Endometrial microvascular endothelial cells (primary cell): ENCODE results near the gene DOK7. TPM values are rescaled to one million over a fixed set of nuclear protein-coding genes. Genes with fewer than 3 reads are reported as not detected.
"Not testable (repeated sequence)": the region's sequence is repeated elsewhere in the genome, so short reads cannot be mapped to it uniquely, and the experiment has no call there.

Experiments used
- in situ Hi-C: cut with HindIII; loops from 2 replicates; pipeline ENCODE4 v1.10.0; 2017; ENCODE audit warnings: low sequenced_read_pairs, low pct_unique_long_range_greater_than_20kb; ENCODE audit errors: inconsistent ontology term
- total RNA-seq: library from RNA; depleted of rRNA; stranded (reverse); fragments of >200 nt; gene quantifications from one replicate; pipeline ENCODE4 v1.2.3, GENCODE V29; 2015; ENCODE audit errors: inconsistent ontology term

Gene DOK7
- total RNA-seq, 1 donor from 2014 or later = not detected

DNA sequence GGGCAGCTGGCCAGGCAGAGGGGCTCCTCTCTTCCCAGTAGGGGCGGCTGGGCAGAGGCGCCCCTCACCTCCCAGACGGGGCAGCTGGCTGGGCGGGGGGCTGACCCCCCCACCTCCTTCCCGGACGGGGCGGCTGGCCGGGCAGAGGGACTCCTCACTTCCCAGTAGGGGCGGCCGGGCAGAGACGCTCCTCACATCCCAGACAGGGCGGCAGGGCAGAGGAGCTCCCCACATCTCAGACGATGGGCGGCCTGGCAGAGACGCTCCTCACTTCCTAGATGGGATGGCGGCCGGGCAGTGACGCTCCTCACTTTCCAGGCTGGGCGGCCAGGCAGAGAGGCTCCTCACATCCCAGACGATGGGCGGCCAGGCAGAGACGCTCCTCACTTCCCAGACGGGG is 75.8 kb downstream of the DOK7 start:
- in situ Hi-C loops = not testable (repeated sequence)

DNA sequence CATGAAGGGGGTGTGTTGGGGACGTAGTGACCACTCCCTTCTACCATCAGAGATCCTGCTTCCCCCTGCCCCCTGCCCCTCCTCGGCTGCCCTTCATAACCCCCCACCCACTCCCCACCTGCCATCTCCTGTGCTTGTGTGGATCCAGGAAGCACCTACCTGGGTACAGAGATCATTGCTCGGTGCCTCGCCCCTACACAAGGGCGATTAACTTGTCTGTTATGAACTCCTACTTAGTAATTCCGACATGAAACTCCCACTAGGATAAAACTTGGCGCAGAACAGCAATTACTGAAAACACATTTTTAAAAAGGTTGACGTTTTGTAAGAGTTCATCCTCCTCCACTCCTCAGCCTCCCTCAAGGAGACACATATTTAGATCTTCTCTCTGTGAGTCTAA is 80.3 kb downstream of the DOK7 start:
- in situ Hi-C loops = not testable (repeated sequence)

Other genes with a start within 250 kb of the DOK7 start
- not detected for gene MSANTD1, start 214.1 kb upstream of the DOK7 start, total RNA-seq
- gene RGS12, start 170.3 kb upstream of the DOK7 start, total RNA-seq = 38.2 TPM
- not detected for gene HGFAC, start 21.3 kb upstream of the DOK7 start, total RNA-seq
- gene LRPAP1, start 69.1 kb downstream of the DOK7 start, total RNA-seq = 160 TPM